Middle frontal gyrus (tissue), 1 donor: ENCODE measurements around the gene LRP6.
"Not testable (repeated sequence)": the region's sequence is repeated elsewhere in the genome, so short reads cannot be mapped to it uniquely, and the experiment has no call there.

Experiments used
- DNase-seq: peaks from one replicate; pipeline ENCODE4 v3.0.0-alpha.2; 2015; ENCODE audit warnings: low spot score; ENCODE audit errors: extremely low spot score

Gene LRP6

DNA sequence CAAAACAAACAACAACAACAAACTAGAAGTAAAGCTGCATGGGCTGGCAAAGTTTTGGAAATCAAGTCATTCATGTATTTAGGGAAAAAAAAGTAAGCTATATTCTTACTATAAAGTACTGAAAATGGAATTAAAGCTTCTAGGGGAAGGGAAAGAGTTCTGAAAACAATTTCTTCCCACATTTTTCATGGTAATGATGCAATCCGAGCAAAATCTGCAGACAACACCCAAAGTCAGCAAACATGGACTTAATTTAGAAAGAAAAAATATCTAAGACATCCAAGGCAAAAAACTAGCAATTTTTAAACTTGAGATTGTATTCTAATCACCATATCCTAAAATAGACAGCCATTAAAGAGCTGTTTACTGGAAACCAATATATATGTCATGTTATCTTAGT is 86.3 kb downstream of the LRP6 start:
- no peak for DNase-seq

DNA sequence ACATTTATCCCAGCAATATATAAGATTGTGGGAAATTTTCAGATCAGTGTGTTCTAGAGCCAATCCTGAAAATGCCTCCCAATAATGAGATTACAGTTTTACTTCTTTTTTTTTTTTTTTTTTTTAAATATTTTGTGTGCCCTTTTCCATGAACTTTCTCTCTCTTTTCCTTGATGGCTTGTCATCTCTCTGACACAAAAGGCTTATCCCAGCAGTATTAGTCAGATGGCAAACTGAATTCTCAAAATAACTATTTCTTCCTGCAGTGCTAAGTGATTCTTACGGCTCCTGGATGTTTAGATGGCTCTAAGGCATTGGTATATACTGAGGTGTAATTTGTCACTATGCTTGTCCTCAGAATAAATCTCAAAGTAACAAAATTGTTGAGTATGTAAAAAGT is 86.7 kb downstream of the LRP6 start:
- no peak for DNase-seq

DNA sequence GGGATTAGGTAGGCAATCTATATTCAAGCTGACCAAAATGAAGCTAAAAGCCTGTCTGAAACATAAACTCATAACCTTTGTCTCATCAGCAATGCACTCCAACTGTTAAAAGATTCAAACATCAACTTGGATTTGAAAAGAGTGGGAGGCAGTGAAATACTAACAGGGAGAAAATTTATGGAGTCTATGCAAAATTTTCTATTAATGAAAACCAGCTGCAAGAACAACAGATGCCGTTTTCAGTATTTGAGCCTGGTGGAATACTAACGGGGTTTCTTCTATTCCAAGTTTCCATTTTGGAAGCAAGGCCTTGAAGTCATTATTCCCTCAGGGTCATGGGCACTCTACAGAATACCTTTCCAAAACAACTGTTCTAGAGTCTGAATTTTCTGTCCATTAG is 88.3 kb downstream of the LRP6 start:
- no peak for DNase-seq

DNA sequence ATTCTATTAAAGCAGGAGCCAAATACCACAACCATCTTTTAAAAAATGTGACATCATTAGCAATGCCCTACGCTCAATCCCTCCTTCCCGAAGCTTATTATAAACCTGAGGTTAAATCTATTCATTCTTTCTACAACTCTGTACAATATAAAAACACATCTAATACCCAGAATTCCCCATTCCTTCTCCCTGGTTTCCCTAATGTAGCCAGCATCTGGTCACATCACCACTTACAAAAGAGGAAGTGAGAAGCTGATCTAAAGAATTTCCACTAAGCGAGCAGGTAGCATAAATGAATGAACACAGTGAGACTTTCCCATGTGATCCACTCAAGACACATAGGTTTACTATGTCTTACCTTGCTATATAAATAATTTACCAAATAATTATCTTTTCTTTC is 90.4 kb downstream of the LRP6 start:
- DNase-seq, result no peak

DNA sequence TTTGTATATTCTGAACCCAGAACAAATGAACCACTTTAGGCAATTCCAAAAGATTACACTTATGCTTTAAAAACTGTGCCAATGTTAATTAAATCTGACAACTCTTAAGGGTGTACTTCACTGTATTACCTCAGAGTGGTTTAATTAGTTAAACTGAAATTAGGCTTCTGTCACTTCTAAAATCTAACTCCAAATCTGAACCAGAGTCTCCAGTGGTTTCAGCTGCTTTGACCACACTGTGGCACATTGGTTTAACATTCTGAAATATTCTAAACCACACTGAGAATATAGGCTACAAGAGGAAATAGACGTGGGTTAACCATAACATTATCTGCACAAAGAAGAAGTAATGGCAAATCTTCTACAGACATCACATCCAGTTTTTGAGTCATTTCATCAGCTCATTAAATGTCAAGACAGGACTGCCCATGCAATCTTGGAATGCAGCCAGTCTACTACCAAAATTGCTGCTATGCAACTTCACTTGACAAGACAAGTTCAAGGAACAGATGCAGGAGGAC is 94.8 kb downstream of the LRP6 start:
- no peak for DNase-seq

DNA sequence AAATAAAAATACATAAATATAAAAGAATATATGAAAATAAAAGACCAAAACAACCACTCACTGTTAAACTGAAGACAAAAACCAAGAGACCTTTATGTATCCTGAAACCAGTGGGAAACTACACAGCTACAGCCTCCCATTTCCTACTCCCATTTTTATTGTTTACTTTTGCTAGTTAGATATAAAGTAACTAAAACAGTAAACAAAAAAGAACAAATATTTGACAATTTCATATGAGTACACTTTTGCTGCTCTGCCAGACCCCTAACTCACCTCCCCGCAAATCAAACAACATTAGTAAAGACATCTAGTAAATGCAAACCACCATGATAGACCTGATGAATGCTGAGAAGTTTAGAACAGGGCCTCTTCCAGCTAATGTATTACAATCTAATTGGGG is 99.0 kb downstream of the LRP6 start:
- DNase-seq, result no peak

DNA sequence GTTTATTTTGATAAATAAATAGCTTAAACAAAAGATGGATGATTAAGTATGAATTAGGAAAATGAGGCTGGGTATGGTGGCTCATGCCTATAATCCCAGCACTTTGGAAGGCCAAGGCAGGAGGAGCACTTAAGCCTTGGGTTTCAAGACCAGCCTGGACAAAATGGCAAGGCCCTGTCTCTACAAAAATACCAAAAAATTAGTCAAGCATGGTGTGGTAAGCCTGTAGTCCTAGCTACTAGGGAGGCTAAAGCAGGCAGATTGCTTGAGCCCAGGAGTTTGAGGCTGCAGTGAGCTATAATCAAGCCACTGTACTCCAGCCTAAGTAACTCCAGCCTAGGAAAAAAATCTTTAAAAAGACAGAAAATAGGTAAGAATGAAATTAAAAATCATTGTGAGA is 100.1 kb downstream of the LRP6 start:
- no peak for DNase-seq

DNA sequence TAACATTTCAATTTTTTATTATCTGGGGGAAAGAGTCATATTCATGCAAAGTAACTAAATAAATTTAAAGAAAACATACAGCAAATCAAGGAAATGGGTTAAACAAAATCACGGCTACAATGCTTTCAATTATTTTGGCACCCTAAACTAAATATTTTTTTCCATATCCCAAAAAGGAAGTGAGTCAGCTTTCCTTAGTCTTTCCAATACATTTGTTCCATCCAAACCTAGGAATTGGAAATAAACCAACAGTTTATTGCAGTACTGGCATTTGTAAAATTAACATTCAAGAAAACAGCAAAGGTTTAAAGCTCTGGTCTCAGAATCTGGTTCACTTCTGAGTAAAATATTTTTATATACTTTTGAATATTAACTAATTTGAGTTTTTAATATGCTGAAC is 106.9 kb downstream of the LRP6 start:
- no peak for DNase-seq

DNA sequence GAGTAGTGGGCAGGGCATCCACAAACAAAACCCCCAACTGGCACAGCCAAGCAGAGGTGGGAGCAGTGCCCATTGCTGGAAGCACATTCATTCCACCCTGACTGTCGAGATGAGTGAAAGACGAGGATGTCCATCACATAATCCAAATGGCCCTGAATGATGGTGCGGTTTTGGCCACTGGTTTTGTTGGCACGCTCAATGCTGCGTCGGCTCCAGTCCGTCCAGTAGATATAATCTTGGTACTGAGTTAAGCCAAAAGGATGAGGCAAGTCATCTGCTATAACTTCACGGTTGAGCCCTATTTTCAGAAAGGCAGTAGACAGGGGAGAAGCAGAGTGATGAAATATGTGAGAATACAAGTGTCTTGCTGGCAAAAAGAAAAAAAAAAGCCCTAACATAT is 108.0 kb downstream of the LRP6 start:
- no peak for DNase-seq

DNA sequence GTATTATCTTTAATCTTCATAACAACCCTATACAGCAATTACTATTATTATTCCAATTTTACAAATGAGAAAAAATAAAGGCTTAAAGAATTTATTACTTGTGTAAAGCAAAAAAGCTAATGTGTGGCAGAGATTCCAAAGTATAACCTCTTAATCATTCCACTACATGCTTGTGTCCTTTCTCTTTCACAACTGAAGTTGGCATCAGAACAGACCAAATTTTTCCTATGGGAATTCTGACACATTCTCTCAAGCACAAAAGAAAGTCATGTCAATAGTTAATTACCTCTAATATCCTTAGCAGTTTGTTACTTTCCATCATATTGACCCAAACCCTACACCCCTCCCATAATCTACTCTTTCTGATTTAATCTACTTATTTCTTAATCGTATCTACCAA is 109.4 kb downstream of the LRP6 start:
- DNase-seq, result no peak

DNA sequence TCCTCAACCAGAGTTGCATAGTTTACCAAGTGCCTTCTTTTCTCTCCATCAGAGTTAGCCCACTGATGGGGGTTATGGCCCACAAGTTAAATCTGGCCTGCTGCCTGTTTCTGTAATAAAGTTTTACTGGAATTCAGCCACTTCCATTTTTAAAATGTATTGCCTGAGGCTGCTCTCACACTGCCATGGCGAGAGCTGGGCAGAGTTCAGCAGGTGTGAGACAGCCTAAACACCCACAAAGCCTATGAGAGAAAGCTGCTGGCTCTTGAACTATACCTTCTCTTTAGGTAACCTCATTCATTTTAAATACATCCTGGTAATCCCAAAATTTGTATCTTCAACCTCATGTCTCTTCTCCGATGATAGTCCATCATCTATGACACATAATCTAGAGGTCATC is 110.0 kb downstream of the LRP6 start:
- no peak for DNase-seq

DNA sequence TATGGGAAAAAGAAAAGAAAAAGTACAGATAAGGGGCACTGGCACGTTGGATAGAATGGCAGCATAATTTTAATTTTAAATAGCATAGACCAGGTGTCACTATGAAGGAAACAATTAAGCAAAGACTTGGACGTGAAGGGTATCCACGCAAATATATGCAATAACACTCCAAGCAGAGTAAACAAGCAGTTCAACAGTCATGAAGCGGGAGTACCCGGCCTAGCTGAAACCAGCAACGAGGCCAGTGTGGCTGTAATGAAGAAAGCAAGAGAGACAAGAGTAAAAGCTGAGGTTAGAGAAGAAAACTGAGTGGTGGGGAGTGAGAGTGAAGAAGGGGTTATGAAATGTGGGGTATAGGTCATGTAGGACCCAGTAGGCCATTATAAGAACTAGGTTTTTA is 110.7 kb downstream of the LRP6 start:
- no peak for DNase-seq

DNA sequence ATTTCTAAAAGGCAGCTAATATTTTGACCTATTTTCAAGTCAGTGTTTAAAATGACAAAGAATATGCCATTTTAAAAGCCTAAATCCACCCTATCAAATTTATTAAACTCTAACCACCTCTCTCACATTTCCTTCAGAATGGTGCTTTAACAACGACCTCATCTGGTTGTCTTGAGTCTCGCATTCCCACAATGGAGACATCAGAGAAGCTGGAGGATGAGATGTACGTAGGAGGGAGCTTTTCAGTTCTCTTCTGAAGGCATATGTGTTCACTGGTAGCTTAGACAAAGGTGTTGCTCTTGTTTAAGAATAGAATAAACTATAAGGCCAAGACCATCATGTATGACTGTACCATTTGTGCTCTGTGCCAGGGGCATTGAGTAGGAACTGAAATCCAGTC is 113.2 kb downstream of the LRP6 start:
- no peak for DNase-seq

DNA sequence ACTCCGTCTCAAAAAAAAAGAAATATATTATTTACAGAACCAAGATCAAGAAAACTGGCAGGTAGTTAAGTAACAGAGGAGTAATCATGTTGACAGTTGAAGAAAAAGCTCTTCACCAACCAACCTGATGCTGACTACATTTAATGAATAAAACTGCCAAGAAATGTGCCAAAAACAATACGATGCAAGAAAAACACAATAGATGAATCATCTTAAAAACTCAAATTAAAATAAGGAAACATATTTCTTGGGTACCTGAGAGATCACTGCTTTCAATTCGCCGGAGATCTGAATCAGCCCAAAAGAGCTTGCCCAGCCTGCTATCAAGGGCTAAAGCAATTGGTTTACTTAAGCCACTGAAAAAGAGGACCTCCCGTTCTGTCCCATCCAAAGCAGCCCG is 119.7 kb downstream of the LRP6 start:
- DNase-seq, result no peak

DNA sequence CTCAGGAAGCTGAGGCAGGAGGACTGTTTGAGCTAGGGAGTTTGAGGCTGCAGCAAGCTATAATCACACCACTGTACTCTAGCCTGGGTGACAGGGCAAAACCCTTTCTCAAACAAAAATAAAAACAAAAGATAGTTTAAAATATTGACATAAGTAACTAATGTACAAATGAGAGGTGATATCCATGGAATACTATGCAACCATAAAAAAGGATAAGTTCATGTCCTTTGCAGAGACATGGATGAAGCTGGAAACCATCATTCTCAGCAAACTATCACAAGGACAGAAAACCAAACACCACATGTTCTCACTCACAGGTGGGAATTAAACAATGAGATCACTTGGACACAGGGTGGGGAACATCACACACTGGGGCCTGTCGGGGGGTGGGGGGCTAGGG is 122.3 kb downstream of the LRP6 start:
- DNase-seq, result not testable (repeated sequence)

DNA sequence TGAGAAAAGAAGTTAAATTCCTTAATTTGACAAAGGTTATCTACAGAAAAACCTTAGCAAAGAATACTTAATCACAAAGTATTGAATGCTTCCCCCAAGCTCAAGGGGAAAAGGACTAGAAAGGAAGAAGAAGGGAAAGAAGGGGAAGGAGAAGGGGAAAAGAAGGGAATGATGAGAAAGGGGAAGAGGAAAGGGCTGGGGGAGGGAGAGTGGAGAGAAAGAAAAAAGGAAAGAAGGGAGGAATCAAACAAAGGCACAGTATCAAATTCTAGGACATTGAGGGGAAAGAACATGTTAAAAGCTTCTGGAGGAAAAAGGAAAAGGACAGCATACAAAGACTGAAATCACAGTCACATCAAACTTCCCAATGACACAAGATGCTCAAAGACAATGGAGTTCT is 125.8 kb downstream of the LRP6 start:
- no peak for DNase-seq

DNA sequence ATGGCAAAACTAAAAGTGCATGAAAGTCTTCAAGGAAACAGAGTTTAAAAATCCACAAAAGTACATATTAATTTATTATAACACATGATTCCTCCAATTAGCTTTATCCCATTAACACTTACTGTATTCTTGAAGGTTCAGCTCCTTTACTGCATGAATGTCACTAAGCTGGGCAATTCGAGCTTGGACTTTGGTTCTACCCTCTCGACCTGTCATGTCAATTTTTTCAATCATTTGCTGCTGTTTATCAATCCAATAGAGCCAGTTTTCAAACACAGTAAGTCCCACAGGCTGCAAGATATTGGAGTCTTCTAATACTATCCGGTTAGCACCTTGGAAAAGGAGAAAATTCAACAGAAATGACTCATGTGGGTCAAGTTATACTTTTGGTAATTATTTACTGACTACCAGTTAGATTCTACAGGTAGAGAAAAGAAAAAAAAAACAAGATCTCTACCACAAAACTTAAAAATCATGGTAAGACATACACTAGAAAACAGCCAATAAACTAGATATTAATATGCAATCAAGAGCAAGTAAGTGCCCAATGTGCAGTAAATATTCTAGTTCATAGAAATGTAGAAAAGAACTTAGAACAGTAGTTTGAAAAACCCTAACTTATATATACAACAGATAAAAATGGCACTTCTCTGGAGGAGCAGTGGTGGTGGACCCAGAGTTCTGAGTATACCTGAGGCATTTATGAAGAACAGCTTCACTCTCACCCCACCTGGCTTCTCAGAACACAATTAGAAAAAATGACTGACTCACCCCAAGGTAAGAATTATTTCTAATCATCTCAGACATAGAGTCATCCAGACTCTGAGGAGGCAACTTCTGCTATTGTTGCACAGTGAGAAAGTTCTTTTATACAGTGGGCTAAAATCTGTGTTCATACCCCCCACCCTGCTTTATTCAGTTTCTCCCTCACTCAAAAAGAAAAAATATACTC is 128.4 kb downstream of the LRP6 start:
- DNase-seq, result no peak

DNA sequence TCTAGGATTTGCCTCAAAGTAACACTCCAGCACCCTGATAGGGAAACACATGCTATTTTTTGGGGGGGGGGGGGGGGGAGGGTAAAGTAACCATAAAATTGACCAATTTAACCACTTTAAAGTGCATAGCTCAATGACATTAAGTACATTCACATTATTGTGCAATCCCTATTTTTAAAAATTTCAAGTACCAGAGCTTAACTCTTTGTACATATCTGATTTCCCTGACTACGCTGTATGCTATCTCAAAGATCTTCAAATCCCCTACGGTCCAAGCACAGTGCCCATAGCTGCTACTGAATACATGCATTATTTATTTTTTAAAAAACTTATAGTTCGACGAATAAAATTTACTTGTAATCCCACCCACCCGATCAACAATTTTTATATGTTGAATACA is 133.1 kb downstream of the LRP6 start:
- DNase-seq, result no peak

DNA sequence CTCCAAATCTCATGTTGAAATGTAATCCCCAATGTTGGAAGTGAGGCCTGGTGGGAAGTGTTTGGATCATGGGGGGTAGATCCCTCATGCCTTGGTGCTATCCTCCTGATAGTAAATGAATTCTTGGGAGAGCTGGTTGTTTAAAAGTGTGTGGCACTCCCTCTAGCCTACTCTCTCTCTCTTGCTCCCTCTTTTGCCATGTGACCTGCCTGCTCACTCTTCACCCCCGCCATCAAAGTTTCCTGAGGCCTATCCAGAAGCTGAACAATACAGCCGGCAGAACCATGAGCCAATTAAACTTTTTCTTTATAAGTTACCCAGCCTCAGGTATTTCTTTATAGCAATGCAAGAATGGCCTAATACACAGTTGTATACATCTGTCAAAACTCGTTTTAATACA is 133.6 kb downstream of the LRP6 start:
- no peak for DNase-seq

DNA sequence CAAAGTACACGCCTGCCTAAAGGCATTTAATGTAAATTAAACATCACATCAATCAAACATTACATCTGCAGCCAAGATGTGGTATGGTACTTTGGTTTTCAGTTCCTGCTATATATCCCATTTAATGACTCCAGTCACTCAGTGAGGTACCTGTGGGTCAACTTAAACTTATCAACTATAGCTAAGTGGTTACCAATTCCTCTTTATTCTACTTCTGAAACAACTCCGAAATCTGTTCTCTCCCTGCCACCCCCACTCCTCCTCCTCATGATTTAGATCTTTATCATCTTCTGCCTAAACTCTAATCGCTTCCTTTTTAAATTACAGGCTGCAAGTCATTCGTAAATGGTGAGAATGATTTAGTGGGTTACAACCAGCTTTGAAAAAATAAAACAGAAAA is 138.2 kb downstream of the LRP6 start:
- DNase-seq, result no peak

DNA sequence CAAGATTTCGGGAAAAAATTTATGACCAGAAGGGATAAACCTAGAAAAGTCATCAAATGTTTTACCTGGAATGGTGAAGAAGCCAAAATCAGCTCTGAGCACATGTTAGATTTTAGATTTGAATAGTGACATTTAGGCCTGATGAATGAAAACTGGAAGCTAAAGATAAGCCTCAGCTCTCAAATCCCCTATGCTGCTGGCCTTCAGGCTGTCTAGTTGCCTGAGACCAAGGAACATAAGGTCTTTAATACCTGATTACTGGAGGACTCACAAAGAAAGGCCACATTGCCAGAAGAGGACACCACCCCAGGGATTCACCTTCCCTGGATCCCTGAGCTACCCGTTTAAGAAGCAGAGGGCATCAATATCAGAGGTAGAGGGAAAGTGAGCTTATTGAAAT is 139.5 kb downstream of the LRP6 start:
- DNase-seq, result no peak

DNA sequence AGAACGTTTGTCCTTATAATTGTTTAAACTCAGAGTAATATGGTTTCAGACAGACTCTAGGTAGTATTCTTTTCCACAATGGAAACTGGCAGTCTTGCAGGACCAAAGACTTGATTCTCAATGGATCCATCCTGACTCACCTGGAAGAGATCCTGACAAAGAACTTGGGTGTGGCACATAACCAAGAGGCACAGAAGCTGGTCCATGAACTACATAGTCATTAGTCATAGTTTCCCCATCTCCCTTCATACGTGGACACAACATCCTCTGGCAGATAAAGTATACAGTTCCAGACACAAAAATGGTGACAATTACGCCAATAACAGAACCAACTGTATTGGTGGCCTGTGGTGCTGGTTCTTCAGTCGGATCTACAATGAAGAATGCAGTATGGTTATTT is 140.3 kb downstream of the LRP6 start:
- no peak for DNase-seq

DNA sequence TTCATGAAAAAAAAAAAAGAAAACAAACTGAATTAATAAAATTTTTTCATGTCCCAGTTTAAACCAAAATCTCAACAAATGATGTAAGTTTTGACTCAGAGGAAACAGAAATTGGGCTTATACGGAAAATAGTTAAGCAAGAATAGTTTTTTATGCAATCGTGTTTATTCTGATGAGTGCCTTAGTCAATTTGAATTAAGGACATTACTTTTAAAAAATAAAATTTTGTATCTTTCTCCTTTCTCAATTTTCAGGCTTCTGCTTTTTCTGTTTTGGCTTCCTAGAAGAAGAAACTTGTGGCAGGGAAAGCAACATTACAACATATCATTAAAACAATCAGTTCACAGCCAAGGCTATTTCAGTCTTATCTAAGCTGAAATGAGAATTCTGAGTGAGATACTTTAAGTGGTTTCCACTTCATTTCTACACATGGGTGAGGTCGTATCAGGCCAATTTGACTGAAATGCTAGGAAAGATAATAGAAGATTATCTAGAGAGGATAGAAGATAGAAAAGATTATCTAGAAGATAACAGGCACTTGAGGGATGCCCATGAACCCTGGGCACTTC is 143.7 kb downstream of the LRP6 start:
- DNase-seq, result no peak
